Measurements from ENCODE around the gene ACCSL.
A peak's percentile ranks its signal among the peaks of the same experiment; 100 is the strongest.

The ACCSL gene

GRCh38 chr11:44047931-44048431, at the start of gene ACCSL:
Gene ACCSL (plus strand): TSS chr11:44047981. CDS start chr11:44048037, 56 bp downstream.
- peak; percentile 82 for DNase-seq (ENCODE audit: low spot score)

GRCh38 chr11:43998308-43998707, 49.5 kb upstream of the ACCSL start:
- no peak for DNase-seq (ENCODE audit: low spot score)

DNA sequence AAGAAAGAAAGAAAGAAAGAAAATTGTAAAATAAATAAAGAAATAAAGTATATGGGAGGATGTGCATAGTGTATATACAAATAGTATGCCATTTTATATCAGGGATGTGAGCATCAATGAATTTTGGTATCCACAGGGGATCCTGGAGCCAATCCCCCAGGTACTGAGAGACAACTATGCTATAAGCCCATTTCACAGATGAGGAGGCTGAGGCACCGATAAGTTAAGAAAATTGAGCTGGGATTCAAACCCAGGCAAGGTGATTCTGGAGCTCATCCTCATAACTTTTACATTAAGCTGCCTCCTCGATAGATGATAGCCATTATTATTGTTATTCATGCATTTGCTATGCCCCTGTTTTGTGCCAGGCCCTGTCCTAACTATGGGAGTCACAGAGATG, 47.0 kb upstream of the ACCSL start:
- no peak for DNase-seq (ENCODE audit: low spot score)

DNA sequence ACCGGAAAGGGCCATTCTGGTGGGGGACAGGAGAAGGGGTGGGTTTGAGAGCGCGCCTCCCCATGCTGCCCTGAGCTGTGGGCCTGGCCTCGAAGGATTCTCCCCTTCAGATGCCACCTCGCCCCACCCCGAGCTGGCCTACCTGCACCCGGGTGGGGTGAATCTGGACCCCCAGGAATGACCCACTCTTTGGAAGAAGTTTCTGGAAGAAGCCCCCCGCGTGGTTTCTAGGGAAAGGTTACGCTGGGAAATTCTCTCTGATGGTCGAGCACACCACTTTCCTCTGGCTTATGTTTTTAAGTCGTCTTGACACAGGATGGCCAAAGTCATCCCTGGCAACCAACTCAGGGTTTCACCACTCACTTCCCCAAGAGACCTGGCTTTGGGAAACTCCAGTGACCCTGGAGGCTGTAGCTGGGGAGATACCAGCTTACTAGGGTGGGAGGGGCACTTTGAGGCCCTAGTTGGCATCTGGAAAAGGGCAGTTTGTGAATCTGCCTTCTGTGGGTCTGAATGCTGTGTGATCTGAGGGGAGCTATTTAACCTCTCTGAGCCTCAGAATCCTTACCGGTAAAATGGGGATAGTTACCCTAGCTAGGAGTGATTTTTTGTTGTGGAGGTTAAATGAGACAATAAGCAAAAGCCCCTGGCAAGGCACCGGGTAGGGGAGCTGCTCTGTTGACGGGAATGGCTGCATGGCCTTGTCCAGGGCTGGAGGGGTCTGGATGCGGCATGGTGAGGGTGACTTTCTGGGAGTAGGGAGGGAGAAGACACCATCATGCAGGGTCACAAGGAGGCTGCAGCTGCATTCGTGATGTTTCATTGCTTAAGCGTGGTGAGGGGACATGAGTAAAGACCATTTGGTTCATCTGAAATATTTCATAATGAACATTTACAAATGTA, 45.3 kb upstream of the ACCSL start:
- DNase-seq (ENCODE audit: low spot score) = no peak

GRCh38 chr11:44003736-44004451, 43.9 kb upstream of the ACCSL start:
- no peak for DNase-seq (ENCODE audit: low spot score)

DNA sequence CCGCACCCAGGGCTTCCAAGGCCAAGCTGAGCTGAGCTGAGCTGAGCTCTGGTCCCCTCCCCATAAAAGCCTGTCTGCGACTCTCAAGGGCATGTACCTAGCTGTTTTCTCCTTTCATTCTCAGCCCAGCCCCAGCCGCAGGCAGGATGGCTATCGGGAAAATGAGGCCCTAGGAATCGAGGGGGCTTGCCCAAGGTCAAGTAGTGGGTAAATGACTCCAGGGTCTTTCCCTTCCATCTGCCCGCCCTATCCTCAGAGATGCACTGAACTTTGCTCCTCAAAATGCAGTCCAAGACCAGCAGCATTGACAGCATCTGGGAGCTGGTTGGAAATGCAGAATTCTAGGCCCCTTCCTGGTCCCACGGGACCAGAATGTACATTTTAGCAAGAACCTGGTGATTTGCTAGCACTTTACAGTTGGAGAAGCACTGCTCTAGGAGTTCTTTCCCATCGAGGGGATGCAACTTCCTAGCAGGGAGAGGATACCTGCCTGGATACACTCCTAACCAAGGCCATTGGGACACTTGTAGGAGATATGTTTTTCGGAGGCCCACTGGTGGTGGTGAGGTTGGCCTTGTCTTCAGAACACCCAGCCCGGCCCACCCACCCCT, 43.2 kb upstream of the ACCSL start:
- no peak for DNase-seq (ENCODE audit: low spot score)

GRCh38 chr11:44005063-44005701, 42.6 kb upstream of the ACCSL start:
- DNase-seq (ENCODE audit: low spot score) = no peak

GRCh38 chr11:44005956-44006355, 41.8 kb upstream of the ACCSL start:
- no peak for DNase-seq (ENCODE audit: low spot score)

DNA sequence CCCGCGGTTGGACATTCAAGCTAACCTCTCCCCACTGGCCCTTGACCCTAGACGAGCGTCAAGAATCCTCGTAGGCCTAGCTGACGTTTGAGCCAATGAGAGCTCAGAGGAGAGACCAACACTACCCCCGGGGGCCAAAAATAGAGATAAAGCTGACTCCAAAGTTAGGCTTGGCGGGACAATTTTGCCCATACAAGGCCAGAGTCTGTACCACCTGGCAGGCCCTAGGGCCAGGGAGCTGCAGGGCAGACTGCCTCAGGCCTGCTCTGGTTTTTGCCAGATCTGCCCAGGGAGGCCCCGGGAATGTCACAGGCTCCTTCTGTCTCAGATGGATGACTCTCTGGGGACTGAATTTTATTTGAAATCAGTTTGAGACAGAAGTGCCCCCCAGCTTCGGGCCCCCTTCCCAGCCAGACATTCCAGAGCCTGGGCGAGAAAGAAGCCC, 40.8 kb upstream of the ACCSL start:
- no peak for DNase-seq (ENCODE audit: low spot score)

DNA sequence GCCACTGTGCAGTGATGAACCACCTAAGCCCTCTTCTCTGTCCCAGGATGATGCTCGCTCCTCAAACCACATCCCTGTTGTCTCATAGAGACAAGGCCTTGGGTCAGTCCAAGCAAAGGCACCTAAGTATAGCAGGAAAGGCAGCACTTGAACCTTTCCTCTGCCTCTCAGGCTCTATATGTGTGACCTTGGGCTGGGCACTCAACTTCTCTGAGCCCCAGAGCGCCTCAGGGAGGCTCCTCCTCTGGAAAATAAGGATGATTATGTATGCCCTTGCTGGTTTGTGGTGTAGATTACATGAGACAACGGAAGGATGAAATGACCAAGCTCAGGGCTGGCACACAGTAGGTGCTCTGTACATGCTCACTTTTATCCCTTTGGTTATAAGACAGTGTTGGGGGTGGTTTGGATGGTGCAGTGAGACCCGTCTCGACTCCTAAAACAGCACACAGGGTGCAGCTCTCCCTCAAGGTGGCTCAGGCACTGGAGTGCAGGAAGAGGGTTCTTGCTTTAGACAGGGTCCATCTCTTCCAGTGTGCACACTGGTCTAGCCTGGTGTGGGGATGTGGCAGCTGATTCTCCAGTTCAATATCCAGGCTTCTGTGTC, 40.2 kb upstream of the ACCSL start:
- DNase-seq (ENCODE audit: low spot score) = no peak

GRCh38 chr11:44008088-44008501, 39.7 kb upstream of the ACCSL start:
- DNase-seq (ENCODE audit: low spot score) = no peak

DNA sequence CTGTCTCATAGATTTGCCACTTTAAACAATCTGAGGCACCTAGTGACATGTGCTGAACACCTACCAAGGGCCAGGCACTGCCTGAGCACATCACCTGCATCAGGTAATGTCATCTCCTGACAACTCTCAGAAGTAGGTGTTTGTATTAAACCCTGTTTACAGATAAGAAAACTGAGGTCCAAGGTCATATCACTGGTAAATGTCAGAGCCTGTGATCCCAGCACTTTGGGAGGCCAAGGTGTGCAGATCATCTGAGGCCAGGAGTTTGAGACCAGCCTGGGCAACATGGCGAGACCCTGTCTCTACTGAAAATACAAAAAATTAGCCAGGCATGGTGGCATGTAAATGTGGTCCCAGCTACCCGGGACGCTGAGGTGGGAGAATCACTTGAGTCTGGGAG, 39.1 kb upstream of the ACCSL start:
- DNase-seq (ENCODE audit: low spot score) = no peak

DNA sequence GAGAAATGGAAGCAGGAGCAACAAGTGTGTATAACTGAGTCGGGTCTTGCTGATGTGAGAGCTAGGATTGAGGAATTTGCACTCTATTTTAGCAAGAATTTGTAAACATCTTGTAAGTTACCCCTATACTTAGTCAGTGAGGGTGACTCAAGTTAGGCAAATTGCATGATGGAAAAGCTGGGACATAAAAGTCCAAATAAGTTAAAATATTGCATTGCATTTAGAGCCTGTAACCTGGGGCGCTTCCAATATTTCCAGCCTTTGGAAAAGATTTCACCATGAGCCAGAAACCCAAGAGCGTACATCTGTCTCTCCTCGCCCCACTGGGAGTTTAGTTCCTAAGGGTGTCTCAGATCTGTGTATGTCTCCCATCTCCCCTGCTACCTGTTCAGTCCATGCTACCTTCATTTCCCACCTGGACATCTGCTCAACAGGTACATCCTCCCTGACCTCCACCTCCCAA, 37.0 kb upstream of the ACCSL start:
- DNase-seq (ENCODE audit: low spot score) = no peak

DNA sequence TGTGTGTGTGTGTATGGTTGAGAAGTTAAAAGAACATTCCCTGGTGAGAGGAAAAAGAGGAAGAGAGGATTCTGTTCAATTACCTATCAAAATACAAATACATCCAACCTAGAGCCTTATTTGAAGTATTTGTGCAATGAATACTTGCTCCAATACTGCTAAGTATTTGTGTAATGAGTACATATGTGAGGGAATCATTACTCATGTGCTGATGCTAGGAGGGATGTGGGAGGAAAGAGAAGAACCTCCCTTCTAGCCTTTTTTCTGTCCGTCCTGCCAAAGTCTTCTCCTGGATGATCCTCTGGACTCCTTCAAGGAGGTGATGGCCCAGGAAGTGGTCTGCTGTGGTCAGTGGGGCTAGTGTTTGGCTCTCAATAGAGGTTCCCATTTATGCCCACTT, 36.0 kb upstream of the ACCSL start:
- no peak for DNase-seq (ENCODE audit: low spot score)

GRCh38 chr11:44014968-44015623, 32.7 kb upstream of the ACCSL start:
- no peak for DNase-seq (ENCODE audit: low spot score)

- no peak for DNase-seq (ENCODE audit: low spot score)
These were observed 32.2 kb upstream of the ACCSL start for GRCh38 chr11:44015624-44016007.

GRCh38 chr11:44016131-44016530, 31.6 kb upstream of the ACCSL start:
- peak; percentile 47 for DNase-seq (ENCODE audit: low spot score)

DNA sequence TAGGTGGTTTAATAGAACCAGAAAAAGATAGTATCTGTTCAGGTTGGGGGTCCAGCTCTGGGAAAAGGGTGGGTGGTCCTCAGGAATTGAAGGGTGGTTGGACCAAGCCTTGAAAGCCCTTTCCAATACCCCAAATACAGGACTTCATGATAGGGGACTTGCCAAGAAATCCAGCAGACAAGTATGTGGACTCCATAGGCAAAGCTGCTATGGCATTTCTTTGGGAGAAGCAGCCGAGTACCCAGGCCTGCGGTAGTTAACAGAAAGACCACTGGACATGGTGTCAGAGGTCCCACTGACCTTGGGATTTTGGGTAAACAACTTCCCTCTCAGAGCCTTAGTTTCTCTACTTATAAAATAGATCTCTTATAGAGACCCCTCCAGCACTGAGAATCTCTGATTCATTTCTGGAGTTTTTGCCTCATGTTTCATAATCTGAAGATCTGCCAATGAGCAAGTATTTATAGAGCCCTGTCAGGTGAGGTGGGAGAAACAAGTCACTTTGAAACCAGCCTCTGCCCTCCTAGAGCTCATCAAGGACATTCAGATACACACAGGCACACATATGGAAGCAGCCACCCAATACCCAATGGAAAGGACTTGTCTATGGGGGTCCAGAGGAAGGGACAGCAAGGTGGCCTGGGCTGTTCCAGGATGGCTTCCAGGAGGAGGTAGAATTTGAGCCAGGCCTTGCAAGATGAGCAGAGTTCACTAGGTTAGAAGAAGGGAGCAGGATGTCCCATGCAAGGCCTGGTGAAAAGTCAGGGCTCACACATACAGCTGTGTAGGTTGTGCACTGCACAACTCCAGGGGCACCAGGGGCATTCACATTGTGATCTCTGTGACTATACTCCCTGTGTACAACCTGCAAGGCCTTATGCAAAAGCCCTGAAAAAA, 31.0 kb upstream of the ACCSL start:
- DNase-seq (ENCODE audit: low spot score) = no peak

DNA sequence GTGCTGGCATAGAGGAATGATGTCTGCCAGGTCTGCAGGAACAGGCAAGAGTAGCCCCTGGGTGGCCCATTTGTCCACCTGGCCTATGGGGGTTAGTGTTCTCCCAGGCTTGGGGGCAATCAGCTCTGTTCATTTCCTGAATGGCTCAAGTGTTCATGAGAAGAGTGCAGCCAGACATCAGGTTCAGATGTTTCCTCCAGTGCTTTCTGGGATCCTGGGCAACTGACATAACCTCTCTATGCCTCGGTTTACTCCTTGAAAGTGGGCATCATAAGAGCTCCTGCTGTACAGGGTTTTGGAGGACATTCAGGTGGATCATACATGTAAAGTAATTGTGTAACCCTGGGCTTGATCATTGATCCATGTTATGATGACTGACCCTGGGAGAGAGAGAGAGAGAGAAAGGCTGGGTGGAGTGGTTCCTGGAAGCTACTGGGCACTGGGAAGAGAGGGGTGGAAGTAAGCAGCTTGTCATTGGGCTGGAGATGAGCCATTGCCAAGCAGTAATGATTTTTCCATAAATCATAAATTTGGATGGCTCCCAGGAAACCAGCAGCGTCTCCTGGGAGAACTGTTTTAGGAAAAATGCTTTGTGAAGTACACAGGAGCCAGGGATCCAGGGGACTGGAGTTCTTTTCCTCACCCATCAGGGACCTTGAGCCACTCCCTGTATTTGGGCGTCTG, 30.2 kb upstream of the ACCSL start:
- no peak for DNase-seq (ENCODE audit: low spot score)
